HL-60 (cell line): Measurements from ENCODE around the gene MRTFA.

Experiments
- DNase-seq, 2 experiments: peaks; one replicate each; pipeline ENCODE4 v3.0.0-alpha.2; 2010 to 2020; ENCODE audit warnings: low read depth in 1 of 2, low spot score in 1 of 2
- H3K27ac ChIP-seq: fragments of 250-450 bp; sonication (Bioruptor Pico); replicated peaks from 2 replicates; pipeline ENCODE4 v1.5.1; 2020; ENCODE audit warnings: mild to moderate bottlenecking, moderate library complexity
- H3K27me3 ChIP-seq: fragments of 250-450 bp; sonication (Bioruptor Pico); 2 replicates; pipeline ENCODE4 v1.5.1; 2021; ENCODE audit warnings: mild to moderate bottlenecking, moderate library complexity; ENCODE audit not compliant: insufficient read depth, poor library complexity, severe bottlenecking
- H3K4me3 ChIP-seq: replicated peaks from 2 replicates; pipeline ENCODE4 v1.5.1; 2011; ENCODE audit warnings: mild to moderate bottlenecking, control low read depth, low read length; ENCODE audit not compliant: insufficient read depth
- GABPA ChIP-seq: IDR thresholded peaks from 2 replicates; pipeline ENCODE4 v1.6.1; 2012; ENCODE audit warnings: low read depth
- POLR2AphosphoS5 ChIP-seq: IDR thresholded peaks from 2 replicates; pipeline ENCODE4 v1.6.1; 2012; ENCODE audit warnings: low read depth
- SPI1 ChIP-seq: IDR thresholded peaks from 2 replicates; pipeline ENCODE4 v1.6.1; 2012; ENCODE audit warnings: low read depth, mild to moderate bottlenecking, borderline replicate concordance
- TF ChIP-seq, protein P1 (sequence below): IDR thresholded peaks from one replicate; pipeline ENCODE4 v1.5.1; 2011; ENCODE audit warnings: low read length, control low read depth, inconsistent platforms; ENCODE audit not compliant: insufficient read depth
- TF ChIP-seq, protein P2 (sequence below): IDR thresholded peaks from 2 replicates; pipeline ENCODE4 v1.6.1; 2012; ENCODE audit warnings: low read depth; ENCODE audit not compliant: insufficient replicate concordance

The MRTFA gene

DNA sequence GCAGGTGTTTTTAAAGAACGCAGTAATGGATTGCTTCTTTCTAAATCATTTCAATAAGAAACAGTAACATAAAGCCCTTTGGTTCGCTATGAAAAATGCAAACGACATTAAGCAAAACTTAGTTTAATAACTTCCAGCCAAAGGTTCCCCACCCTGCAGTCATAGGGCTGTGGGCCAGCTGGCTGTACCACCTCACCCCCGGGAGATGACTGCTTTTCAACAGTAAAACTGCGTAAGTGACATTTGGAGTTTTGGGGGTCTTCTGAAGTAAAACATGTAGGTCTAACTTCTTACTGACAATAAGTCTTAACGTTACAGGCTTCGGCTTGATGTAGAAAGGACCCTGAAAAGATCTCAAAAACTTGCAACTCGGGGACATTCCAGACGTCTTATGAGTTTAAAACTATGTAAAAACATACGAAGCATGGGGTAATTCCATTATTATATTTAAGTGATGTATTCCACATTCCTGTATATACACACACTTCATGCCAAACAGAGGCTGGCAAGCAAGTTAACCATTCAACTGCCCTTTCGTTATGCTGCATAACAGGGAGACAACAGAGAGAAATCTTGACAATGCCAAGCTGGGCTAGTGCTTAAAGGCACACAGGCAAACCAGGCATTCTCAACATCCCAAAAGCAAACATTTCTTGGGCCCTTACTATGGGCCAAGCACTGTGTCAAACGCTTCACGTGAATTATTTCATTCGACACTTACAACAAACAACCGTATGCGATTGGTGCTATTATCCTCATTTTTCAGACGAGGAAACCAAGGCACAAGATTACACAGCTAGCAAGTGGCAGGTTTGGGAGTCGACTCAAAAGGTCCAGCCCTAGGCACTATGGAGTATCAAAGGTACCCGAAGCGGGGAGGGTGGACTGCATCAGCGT, 1.2 kb downstream of the MRTFA start:
- TF ChIP-seq SPI1 (no peak), GABPA (no peak), POLR2AphosphoS5 (no peak)
- TF ChIP-seq, protein P1, sequence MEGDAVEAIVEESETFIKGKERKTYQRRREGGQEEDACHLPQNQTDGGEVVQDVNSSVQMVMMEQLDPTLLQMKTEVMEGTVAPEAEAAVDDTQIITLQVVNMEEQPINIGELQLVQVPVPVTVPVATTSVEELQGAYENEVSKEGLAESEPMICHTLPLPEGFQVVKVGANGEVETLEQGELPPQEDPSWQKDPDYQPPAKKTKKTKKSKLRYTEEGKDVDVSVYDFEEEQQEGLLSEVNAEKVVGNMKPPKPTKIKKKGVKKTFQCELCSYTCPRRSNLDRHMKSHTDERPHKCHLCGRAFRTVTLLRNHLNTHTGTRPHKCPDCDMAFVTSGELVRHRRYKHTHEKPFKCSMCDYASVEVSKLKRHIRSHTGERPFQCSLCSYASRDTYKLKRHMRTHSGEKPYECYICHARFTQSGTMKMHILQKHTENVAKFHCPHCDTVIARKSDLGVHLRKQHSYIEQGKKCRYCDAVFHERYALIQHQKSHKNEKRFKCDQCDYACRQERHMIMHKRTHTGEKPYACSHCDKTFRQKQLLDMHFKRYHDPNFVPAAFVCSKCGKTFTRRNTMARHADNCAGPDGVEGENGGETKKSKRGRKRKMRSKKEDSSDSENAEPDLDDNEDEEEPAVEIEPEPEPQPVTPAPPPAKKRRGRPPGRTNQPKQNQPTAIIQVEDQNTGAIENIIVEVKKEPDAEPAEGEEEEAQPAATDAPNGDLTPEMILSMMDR: no peak
- TF ChIP-seq, protein P2, sequence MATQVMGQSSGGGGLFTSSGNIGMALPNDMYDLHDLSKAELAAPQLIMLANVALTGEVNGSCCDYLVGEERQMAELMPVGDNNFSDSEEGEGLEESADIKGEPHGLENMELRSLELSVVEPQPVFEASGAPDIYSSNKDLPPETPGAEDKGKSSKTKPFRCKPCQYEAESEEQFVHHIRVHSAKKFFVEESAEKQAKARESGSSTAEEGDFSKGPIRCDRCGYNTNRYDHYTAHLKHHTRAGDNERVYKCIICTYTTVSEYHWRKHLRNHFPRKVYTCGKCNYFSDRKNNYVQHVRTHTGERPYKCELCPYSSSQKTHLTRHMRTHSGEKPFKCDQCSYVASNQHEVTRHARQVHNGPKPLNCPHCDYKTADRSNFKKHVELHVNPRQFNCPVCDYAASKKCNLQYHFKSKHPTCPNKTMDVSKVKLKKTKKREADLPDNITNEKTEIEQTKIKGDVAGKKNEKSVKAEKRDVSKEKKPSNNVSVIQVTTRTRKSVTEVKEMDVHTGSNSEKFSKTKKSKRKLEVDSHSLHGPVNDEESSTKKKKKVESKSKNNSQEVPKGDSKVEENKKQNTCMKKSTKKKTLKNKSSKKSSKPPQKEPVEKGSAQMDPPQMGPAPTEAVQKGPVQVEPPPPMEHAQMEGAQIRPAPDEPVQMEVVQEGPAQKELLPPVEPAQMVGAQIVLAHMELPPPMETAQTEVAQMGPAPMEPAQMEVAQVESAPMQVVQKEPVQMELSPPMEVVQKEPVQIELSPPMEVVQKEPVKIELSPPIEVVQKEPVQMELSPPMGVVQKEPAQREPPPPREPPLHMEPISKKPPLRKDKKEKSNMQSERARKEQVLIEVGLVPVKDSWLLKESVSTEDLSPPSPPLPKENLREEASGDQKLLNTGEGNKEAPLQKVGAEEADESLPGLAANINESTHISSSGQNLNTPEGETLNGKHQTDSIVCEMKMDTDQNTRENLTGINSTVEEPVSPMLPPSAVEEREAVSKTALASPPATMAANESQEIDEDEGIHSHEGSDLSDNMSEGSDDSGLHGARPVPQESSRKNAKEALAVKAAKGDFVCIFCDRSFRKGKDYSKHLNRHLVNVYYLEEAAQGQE: no peak
- H3K4me3 ChIP-seq: peak overlapping the region; percentile 95
- no peaks in the 10 kb centered on the region for H3K27me3 ChIP-seq
- DNase-seq: no peak
- no peak overlapping the region for H3K27ac ChIP-seq

- Histone ChIP-seq H3K27me3 (no peaks in the 10 kb centered on the region), H3K4me3 (no peak overlapping the region), H3K27ac (no peak overlapping the region)
- DNase-seq: no peak
- TF ChIP-seq SPI1: no peak
- no peak for TF ChIP-seq GABPA
- TF ChIP-seq, protein P2: no peak
- TF ChIP-seq POLR2AphosphoS5: no peak
- TF ChIP-seq, protein P1: no peak
Observed at GRCh38 chr22:40634119-40634903, 2.2 kb downstream of the MRTFA start.

DNA sequence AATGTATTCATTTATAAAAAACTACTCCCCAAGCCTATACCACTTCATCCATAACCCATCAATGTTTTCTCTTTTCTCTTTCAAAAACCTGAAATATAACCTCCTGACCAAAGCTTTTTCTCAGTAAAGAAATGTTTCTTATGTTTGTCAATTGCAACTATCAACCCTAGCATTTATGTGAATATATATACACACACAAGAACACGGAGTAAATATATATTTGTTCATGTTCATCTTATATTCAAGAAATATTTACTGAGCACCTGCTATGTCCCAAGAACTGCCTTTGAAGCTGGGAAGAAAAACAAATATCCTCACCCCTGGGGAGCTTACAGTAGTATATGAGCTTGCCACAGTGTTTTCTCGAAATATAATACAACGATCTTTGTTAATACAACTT, 3.5 kb downstream of the MRTFA start:
- no peak overlapping the region for H3K4me3 ChIP-seq
- H3K27ac ChIP-seq: no peak overlapping the region
- TF ChIP-seq SPI1 (no peak), POLR2AphosphoS5 (no peak), GABPA (no peak)
- TF ChIP-seq, protein P2: no peak
- TF ChIP-seq, protein P1: no peak
- H3K27me3 ChIP-seq: no peaks in the 10 kb centered on the region
- DNase-seq: no peak
